ENCODE results near the gene RPL22.

Gene RPL22

DNA sequence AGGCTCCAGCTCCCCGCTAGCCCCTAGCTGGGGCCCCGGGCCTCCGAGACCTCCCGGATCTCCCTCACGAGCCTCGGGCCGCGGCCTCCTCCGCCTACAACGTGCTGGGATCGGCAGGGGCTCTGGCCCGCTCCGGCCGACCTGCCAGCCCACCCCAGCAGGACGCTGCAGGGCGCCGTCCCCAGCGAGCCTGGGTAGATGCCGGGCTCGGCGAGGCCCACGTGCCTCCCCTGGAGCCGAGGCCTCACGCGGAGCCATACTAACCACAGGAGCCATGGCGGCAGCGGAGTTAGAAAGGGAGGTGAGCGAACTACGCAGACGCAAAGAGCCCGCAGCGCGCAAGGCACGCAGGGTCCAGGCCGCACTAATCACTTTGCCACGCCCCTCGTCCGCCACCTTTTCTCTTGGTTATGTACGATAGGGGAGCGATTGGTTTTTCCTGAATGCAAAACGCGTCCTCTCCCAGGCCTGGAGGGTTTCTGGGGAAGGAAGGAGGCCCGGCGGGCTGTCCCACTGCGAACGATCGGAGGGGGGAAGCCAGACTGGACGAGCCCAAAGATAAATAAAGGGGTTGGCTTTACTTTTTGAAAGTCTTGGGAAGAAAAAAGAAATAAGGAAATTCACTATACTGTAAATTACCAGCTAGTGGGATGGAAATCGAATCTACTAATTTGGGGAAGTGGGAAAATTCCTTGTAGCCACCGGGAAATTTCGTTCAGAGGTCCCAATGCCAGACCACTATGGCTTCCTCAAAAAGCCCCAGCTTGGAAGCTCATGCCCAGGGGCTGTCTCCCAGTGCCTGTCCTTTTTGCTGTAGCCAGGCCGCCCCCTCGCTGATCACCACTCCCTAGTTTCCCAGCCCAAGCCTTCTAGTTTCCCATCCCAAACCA, at the start of gene RPL22:
TSS of gene RPL22 (minus strand) at position 298 of the 890 bp plus-strand sequence. CDS start at position 276, 22 bp downstream.
- TF ChIP-seq GATA2 (IDR thresholded peaks at IDR 0.05; ENCODE audit: low read depth, low read length) (0 out of 2 replicates have a peak, but pooled peaks have one; percentile 6), GATA3 (IDR thresholded peaks at IDR 0.05; ENCODE audit: low read depth, low read length) (no peak)

DNA sequence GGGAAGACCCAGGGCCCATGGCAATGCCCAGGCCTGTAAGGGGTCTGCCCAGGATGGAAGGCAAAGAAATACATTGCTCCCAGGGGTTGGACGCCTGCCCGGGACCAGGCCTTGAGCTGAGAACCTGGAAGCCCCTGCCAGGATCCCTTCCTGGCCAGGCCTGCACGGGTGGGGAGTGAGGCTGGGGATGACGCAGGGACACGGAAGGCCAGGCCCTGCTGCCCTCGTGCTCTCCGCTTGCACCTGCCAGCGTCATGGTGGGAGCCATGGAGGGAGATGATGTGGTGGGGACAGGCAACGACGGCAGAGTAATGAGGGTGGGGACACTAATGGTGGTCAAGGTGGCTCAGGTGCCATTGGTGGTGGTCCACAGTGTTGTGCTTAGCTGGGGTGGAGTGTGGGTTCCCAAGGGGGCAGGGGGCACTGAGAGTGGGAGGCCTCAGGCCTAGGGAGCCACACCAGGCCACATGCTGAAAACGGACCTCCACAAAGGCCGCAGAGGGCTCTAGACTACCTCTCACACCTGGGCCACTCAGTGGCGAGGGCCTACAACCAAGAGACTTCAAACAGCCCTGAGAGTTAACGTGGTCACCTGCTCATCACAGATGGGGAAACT, 48.9 kb upstream of the RPL22 start:
- TF ChIP-seq GATA2 (IDR thresholded peaks at IDR 0.05; ENCODE audit: low read depth, low read length) (no peak), GATA3 (IDR thresholded peaks at IDR 0.05; ENCODE audit: low read depth, low read length) (no peak)

DNA sequence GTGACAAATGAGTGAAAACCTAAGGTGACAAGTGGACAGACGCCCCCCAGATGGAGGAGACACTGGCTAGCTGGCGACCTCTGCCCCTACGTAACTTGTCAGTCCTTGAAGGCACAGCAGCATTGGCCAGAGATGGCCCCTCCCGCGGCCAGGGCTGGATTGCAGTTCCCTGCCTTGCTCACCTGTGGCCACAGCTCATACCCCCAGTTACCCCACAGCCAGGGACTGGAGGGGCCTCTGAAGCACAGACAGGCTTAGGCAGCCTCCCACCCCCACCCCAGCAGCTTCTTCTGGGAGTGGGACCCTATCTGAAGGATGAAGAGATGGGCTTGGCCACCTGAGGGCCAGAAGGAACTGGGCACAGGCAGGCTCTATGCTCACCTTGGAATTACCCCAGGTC, 48.3 kb upstream of the RPL22 start:
- TF ChIP-seq GATA3 (IDR thresholded peaks at IDR 0.05; ENCODE audit: low read depth, low read length) (no peak), GATA2 (IDR thresholded peaks at IDR 0.05; ENCODE audit: low read depth, low read length) (no peak)

DNA sequence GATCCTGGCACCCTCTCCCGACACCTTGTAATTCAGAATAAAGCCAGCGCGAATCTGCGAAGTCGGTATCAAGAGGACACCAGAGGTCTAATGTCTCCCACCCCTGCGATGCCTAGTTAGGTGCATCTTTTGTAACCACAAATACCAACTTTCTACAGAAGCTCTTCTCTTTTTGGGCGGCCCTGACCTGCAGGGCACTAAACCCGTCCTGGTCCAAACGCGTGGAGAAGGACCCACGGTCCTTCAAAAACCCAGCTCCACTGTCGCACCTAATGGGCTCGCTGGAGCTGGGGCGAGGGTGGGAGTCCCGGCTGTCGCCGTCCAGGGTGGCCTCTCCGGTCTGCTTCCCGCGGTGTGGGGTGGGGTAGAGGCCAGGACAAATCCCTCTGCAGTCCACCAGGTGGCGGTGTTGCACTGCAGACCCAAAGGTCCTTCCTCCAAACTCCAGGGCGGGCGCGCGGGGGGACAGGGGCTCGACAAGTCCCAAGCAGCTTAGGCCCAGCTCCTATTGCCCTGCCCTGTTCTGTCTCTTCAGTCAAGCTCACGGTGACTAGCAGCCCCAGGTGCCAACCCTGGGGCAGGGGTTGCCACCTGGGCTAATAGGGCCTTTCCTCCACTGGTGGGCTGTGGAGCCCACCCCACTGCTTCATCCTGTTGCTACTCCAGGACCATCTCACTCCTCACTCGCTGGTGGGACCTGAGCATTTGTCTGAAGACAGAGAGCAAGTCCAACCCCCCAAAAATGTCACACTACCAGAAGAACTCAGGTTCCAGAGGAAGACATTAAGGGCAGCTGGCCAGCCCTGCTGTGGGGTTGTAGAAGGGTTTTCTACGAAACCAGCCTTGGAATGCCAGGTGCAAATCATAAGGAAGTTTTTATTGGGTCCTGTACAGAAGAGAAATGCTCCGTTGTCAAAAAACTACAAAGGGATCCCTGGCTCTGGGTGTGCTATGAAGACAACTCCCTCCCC, 47.4 kb upstream of the RPL22 start:
- TF ChIP-seq GATA3 (IDR thresholded peaks at IDR 0.05; ENCODE audit: low read depth, low read length) (no peak), GATA2 (IDR thresholded peaks at IDR 0.05; ENCODE audit: low read depth, low read length) (no peak)

DNA sequence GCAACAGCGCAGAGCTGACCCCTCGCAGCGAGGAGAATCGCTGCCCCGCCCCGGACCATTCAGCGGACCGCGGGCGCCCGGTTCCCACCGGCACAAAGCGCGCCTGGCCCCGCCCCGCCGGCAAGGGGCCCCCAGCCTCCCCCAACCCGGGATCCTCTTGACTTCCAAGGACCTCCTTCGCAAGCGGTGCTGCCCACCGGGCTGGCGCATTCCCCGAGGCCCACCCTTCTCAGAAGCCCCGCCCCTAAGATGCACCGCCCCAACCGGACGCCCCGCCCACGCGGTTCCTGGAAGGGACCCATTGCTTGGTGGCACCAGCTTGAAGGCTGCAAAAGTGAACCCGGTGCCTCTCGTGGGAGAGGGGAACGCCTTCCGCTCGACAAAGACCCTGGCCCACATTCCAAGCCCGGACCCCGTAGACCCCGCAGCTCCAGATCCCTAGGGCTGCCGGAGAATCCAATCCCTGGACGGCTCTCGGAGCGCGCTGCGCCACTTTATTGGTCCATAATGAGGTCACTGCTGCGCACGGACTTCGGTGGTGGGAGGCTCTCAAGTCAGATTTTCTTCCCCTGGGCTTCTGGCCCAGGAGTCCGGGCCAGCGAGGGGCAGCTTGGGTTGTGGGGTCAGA, 46.6 kb upstream of the RPL22 start:
- TF ChIP-seq GATA2 (IDR thresholded peaks at IDR 0.05; ENCODE audit: low read depth, low read length) (no peak), GATA3 (IDR thresholded peaks at IDR 0.05; ENCODE audit: low read depth, low read length) (no peak)

DNA sequence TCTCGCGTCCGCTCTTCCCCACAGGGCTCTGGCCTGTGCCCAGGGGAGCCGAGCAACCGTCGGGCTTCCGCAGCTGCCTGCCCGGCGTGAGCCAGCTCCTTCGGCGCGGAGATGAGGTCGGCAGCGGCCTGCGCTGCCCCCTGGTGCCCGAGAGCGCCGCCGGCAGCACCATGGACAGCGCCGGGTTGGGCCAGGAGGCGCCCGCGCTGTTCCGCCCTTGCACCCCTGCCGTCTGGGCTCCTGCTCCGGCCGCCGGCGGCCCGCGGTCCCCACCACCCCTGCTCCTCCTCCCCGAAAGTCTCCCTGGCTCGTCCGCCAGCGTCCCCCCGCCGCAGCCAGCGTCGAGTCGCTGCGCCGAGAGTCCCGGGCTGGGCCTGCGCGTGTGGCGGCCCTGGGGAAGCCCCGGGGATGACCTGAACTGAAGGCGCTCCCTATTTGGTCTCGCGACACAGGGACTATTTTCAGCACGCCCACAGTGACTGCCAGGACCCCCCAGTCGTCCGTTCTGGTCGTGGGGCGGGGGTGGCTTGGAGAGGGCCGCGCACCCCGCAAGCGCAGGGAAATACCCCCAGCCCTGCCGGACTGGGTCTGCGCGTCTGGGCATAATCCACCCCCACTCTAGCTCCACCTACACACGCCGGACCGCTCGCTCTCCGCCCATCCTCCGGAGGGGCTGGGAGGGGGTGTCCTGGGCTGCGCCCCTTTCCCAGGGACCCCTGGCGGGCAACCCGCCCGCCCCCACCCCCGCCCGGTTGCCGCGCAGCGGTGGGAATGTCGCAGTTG, 45.9 kb upstream of the RPL22 start:
- TF ChIP-seq GATA2 (IDR thresholded peaks at IDR 0.05; ENCODE audit: low read depth, low read length) (no peak), GATA3 (IDR thresholded peaks at IDR 0.05; ENCODE audit: low read depth, low read length) (no peak)

DNA sequence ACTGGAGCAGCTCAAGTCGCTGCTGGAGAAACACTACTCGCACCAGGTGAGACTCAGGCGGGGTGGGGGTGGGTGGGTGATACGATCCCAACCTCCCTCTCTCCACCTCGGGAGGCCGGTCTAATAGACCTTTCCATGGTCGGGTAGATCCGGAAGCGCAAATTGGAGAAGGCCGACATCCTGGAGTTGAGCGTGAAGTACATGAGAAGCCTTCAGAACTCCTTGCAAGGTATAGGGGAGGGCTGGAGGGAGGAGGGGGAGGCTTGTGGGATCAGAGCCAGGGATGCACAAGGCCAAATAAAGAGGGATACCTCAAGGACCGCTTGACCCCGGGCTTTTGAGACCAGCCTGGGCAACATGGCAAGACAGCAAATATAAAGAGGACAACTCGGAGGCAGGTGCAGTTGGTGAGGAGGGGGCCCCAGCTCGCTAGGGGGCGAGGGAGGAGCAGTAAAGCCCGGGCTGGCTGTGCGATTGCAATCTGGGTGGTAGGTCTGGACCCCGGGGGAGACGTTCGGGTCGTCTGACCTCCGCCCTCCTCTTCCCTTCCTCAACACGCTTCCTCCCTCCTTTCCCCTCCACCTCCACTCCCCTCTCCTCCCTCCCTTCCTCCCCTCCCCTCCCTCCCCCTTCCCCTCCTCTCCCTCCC, 45.1 kb upstream of the RPL22 start:
- TF ChIP-seq GATA2 (IDR thresholded peaks at IDR 0.05; ENCODE audit: low read depth, low read length) (peak; percentile 43; the same call in 1 of the 2 replicates), GATA3 (IDR thresholded peaks at IDR 0.05; ENCODE audit: low read depth, low read length) (no peak)

DNA sequence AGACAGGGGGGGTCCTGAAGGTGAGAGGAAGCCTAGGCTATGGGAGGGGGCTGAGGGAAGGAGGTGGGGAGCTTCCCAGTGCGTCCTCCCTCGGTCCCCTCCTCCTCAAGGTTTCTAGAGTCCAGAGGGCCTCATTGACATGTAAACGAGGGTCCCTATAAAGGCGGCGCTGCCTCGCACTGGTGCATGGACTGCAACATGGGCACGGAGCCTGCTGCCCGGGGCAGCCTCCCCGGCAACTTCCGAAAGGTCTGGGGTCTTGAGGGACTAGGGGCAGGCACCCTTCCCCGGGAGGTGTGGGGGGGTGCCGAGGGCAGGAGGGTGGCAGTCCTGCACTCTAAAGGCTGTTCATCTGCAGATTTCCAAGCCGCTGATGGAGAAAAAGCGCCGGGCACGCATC, 44.6 kb upstream of the RPL22 start, which contains the start of gene HES3:
TSS of gene HES3 (plus strand) at position 187 of the 400 bp plus-strand sequence. CDS start at position 374, 187 bp downstream.
- TF ChIP-seq GATA3 (IDR thresholded peaks at IDR 0.05; ENCODE audit: low read depth, low read length) (no peak), GATA2 (IDR thresholded peaks at IDR 0.05; ENCODE audit: low read depth, low read length) (no peak)

DNA sequence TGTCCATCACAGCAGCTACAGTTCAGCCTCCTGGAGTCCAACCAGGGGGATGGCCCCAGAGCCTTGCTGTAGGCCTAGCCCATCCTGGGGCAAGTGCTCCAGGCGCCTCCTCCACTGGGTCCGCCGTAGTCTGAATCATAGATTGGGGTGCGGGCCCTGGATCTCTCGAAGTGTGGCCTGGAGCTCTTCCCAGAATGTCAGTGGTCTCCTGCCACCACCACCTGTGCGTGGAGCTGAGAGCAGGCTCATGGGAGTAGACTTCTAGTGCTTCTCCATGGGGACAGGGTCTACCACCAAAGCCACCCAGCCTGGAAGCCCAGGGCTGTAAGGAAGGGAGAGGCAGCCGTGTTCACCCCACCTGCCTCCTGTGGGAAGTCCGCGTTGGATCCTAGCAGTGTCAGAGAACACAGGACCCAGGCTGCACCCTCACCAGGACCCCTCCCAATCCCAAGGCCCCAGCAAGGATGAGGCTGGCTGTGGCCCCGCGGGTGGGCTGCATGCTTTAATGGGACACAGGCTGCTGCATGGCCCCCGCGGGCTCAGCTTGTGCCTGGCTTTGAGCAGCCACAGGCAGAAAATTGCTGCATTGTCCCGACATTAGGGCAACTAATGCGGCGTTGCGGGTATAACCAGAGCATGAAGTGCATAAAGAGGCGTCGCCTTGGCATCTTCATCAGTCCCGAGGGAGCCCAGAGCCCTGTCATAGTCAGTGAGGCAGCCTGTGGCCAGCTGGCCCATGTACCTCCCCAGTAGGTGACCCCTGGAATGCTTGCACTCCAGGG, 43.8 kb upstream of the RPL22 start:
- TF ChIP-seq GATA2 (IDR thresholded peaks at IDR 0.05; ENCODE audit: low read depth, low read length) (no peak), GATA3 (IDR thresholded peaks at IDR 0.05; ENCODE audit: low read depth, low read length) (no peak)

DNA sequence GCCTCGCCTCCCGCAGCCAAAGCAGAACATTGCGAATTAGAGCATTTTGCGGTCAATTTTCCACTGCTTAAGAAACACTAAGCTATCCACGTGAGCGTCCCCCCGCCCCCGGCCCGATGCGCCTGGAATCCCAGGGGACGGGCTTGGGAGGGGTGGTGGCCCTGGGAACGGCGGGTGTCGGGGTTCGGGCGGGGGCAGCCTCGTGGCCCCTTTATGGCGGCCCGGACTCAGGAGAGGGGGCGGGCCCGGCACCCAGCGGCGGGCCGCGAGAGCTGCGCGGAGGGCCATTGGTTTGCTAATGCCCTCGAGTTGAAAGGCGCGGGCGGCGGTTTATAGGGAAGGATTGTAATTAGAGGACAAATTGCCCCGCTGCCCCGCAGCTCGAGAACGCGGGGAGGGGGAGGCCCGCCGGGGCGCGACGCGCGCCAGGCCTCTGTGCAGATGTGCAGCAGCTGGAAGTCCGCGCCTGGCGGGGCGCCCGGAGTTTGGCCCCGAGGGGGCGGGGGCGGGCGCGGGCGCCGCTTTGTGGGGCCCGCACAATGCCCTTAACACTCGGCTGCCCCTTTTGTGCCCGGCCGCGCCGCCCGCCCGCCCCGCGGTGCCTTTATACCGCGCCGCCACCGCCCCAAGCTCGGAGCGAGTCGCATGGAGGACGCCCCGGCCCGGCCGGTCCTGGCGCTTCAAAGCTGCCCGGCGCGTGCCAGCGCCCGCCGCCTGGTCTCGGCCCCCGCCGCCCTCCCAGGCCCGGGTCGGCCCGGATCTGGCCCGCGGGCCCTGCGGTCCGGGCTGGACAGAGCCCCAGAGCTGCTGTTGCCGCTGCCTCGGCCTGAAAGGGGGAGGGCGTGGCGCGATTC, 42.7 kb upstream of the RPL22 start:
- TF ChIP-seq GATA3 (IDR thresholded peaks at IDR 0.05; ENCODE audit: low read depth, low read length), result no peak
- TF ChIP-seq GATA2 (IDR thresholded peaks at IDR 0.05; ENCODE audit: low read depth, low read length), result no peak
